Endodermal cell (in vitro differentiated cells): ENCODE data around the gene YRDC. TPM values are rescaled to one million over a fixed set of nuclear protein-coding genes. Genes with fewer than 3 reads are reported as not detected.

Experiments
- DNase-seq: peaks from one replicate; pipeline ENCODE4 v3.0.0-alpha.2; 2017
- H3K27ac ChIP-seq: 2 replicates; pipeline ENCODE4 v1.5.1; 2013; ENCODE audit warnings: mild to moderate bottlenecking, low read depth, low read length, moderate library complexity
- H3K27me3 ChIP-seq: 2 replicates; pipeline ENCODE4 v1.6.1; 2013; ENCODE audit warnings: mild to moderate bottlenecking, low read length, moderate library complexity; ENCODE audit not compliant: insufficient read depth, control insufficient read depth, poor library complexity, severe bottlenecking
- H3K36me3 ChIP-seq: 2 replicates; pipeline ENCODE4 v1.7.0; 2013; ENCODE audit warnings: mild to moderate bottlenecking, low read length, moderate library complexity; ENCODE audit not compliant: control insufficient read depth, insufficient read depth
- H3K4me1 ChIP-seq: one replicate; pipeline ENCODE4 v1.7.0; 2013; ENCODE audit warnings: low read length; ENCODE audit not compliant: control insufficient read depth, insufficient read depth
- H3K4me3 ChIP-seq: 2 replicates; pipeline ENCODE4 v1.5.1; 2013; ENCODE audit warnings: mild to moderate bottlenecking, low read length, moderate library complexity
- H3K9ac ChIP-seq: 2 replicates; pipeline ENCODE4 v1.6.1; 2013; ENCODE audit warnings: mild to moderate bottlenecking, low read length, moderate library complexity; ENCODE audit not compliant: poor library complexity, severe bottlenecking; ENCODE audit errors: extremely low read depth
- H3K9me3 ChIP-seq: 2 replicates; pipeline ENCODE4 v1.6.1; 2013; ENCODE audit warnings: mild to moderate bottlenecking, low read length, moderate library complexity; ENCODE audit not compliant: control insufficient read depth
- H3K27ac Mint-ChIP-seq: 2 replicates; pipeline ENCODE4 v1.8.0; 2020; ENCODE audit warnings: mixed read lengths
- H3K27me3 Mint-ChIP-seq: 2 replicates; pipeline ENCODE4 v1.8.0; 2021; ENCODE audit warnings: mild to moderate bottlenecking, mixed read lengths; ENCODE audit not compliant: insufficient read depth
- H3K36me3 Mint-ChIP-seq: 2 replicates; pipeline ENCODE4 v1.8.0; 2020; ENCODE audit warnings: low read depth, mixed read lengths
- H3K4me1 Mint-ChIP-seq: 2 replicates; pipeline ENCODE4 v1.8.0; 2020; ENCODE audit warnings: mixed read lengths
- H3K4me3 Mint-ChIP-seq: 2 replicates; pipeline ENCODE4 v1.8.0; 2020; ENCODE audit warnings: mild to moderate bottlenecking, moderate library complexity, mixed read lengths
- H3K9me3 Mint-ChIP-seq: 2 replicates; pipeline ENCODE4 v1.8.0; 2020; ENCODE audit warnings: mild to moderate bottlenecking, mixed read lengths
- WGBS, 2 experiments: methylation state at CpG; one replicate each; pipeline versions ENCODE4 v1.1.5 to v1.1.7; 2013; ENCODE audit warnings: missing lambda C conversion rate in 2 of 2, mixed read lengths in 1 of 2; ENCODE audit not compliant: insufficient coverage in 1 of 2, insufficient read length in 1 of 2; 5-methylcytosine and 5-hydroxymethylcytosine counted together
- total RNA-seq, 2 donors: library from RNA; stranded (reverse); fragmentation: NEBNext Ultra II Directional in 1 of 2; extraction: Animal tissue kit (Norgen Biotek cat#: 25700) in 1 of 2; gene quantifications; 2 replicates in 1 of 2; 3 replicates in 1 of 2; pipeline ENCODE4 v1.2.1, GENCODE V29; 2021
- TF ChIP-seq, protein P1 (sequence below): fragments of 200-600 bp; sonication (generic); conservative IDR thresholded peaks from 2 replicates; pipeline ENCODE4 v1.5.0; 2021; ENCODE audit warnings: antibody characterized with exemption, mild to moderate bottlenecking

Gene YRDC
- total RNA-seq, 2 donors from 2014 or later, result 21.0 to 21.1 TPM

DNA sequence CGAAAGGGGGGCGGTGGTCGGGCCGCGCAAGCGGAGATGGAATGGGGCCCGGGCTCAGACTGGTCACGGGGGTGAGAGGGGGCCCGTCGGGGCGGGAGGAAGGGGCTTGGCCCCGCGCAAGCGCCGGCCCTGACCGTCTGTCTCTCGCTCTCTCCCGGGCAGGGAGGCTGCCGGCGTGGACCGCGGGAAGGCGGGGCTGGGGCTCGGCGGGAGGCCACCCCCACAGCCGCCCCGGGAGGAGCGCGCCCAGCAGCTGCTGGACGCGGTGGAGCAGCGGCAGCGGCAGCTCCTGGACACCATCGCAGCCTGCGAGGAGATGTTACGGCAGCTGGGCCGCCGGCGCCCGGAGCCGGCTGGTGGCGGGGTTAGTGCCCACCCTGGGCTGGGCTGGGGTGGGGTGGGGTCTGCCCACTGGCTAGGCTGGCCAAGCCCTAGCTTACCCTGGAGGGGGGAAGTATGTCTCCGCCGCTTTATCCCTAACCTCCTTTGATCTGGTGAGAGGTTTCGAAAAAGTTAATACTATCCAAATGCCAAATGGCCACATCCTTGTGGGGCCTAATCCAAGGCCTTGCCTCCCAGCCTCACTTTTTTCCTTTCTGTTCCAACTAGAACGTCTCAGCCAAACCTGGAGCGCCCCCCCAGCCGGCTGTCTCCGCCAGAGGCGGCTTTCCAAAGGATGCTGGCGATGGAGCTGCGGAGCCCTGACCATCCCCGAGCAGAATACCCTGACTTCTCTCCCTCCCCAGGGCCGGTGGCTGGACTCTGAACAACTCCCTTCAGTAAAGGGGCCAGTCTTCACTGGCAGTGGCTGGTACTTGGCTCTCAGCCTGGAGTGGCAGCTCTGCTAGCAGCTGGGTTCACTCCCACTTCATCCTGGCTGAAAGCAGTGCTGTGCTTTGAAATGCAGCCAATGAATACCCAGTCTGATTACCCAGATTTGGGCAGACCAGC lies 636 bp upstream of the YRDC start:
- Mint-ChIP-seq H3K27me3 (no peaks in the 10 kb centered on the region), H3K36me3 (peaks cover 44% of the 10 kb centered on the region), H3K9me3 (no peaks in the 10 kb centered on the region), H3K4me1 (peaks cover 16% of the 10 kb centered on the region), H3K4me3 (peak overlapping the region; percentile 80), H3K27ac (peak overlapping the region; percentile 91)
- H3K27me3 ChIP-seq, result no peaks in the 10 kb centered on the region
- peaks cover 5% of the 10 kb centered on the region for H3K4me1 ChIP-seq
- no peaks in the 10 kb centered on the region for H3K9me3 ChIP-seq
- peaks cover 46% of the 10 kb centered on the region for H3K36me3 ChIP-seq
- peak overlapping the region; percentile 68 for H3K27ac ChIP-seq
- WGBS, 2 experiments, result 0 to 2% methylated on average over 9 to 54 of the region's 54 CpGs
- peak; percentile 74 for DNase-seq
- peak overlapping the region; percentile 61 for H3K9ac ChIP-seq
- H3K4me3 ChIP-seq, result peak overlapping the region; percentile 85
- TF ChIP-seq, protein P1, sequence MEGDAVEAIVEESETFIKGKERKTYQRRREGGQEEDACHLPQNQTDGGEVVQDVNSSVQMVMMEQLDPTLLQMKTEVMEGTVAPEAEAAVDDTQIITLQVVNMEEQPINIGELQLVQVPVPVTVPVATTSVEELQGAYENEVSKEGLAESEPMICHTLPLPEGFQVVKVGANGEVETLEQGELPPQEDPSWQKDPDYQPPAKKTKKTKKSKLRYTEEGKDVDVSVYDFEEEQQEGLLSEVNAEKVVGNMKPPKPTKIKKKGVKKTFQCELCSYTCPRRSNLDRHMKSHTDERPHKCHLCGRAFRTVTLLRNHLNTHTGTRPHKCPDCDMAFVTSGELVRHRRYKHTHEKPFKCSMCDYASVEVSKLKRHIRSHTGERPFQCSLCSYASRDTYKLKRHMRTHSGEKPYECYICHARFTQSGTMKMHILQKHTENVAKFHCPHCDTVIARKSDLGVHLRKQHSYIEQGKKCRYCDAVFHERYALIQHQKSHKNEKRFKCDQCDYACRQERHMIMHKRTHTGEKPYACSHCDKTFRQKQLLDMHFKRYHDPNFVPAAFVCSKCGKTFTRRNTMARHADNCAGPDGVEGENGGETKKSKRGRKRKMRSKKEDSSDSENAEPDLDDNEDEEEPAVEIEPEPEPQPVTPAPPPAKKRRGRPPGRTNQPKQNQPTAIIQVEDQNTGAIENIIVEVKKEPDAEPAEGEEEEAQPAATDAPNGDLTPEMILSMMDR, result no peak

DNA sequence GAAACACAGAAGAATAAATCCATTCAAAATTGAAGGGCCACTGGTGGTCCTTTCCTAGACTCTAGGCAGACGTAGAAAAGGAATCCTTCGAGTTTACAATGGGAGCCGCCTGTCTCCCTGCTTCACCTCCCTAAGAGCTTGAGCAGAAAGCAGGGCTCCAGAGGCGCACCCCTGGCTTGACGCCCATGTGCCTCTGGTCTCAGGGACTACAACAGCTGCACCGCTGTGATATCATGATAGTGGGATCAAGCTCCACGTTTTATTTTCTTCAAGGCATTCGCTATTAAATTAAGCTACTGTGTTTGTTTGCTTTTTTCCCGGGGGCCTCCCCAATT lies 821 bp downstream of the YRDC start:
- WGBS, 2 experiments, result 22 to 23% methylated on average over 9 of the region's 9 CpGs

DNA sequence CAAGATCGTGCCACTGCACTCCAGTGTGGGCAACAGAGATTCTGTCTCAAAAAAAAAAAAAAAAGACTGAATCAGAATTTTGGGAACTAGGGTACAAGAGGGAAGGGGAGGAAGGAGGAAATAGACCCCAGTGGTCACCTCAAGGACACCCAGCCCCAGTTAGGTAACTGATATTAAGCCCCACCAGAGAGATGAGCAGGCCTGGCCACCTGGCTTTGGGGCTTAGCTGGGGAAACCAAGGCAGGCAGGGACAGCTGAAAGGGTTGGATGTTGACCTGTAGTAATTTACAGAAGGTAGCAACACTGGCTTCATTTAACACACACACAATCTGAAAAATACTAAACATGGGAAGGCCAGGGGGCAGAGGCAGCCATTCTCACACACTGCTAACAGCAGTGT lies 5.6 kb downstream of the YRDC start:
- Mint-ChIP-seq H3K27ac (no peak overlapping the region), H3K36me3 (peaks cover 69% of the 10 kb centered on the region), H3K4me1 (peaks cover 2% of the 10 kb centered on the region), H3K27me3 (no peaks in the 10 kb centered on the region), H3K4me3 (no peak overlapping the region), H3K9me3 (no peaks in the 10 kb centered on the region)
- Histone ChIP-seq H3K27me3 (no peaks in the 10 kb centered on the region), H3K4me1 (peaks cover 5% of the 10 kb centered on the region), H3K9me3 (no peaks in the 10 kb centered on the region), H3K36me3 (peaks cover 53% of the 10 kb centered on the region), H3K9ac (no peak overlapping the region), H3K4me3 (no peak overlapping the region), H3K27ac (no peak overlapping the region)
- TF ChIP-seq, protein P1, result no peak
- no peak for DNase-seq
- 90 to 100% methylated on average over 1 of the region's 1 CpG for WGBS, 2 experiments

More for the DNA sequence above, 821 bp downstream of the YRDC start:
- Mint-ChIP-seq H3K27me3 (no peaks in the 10 kb centered on the region), H3K27ac (peak overlapping the region; percentile 81), H3K9me3 (no peaks in the 10 kb centered on the region), H3K4me3 (peak overlapping the region; percentile 80), H3K36me3 (peaks cover 50% of the 10 kb centered on the region), H3K4me1 (peaks cover 16% of the 10 kb centered on the region)
- peaks cover 60% of the 10 kb centered on the region for H3K36me3 ChIP-seq
- peak overlapping the region; percentile 61 for H3K9ac ChIP-seq
- DNase-seq, result no peak
- no peak overlapping the region for H3K27ac ChIP-seq
- peak overlapping the region; percentile 90 for H3K4me3 ChIP-seq
- peaks cover 5% of the 10 kb centered on the region for H3K4me1 ChIP-seq
- no peaks in the 10 kb centered on the region for H3K27me3 ChIP-seq
- no peaks in the 10 kb centered on the region for H3K9me3 ChIP-seq
- TF ChIP-seq, protein P1, result no peak
